ENCODE data around the gene PGF.

PGF gene

DNA sequence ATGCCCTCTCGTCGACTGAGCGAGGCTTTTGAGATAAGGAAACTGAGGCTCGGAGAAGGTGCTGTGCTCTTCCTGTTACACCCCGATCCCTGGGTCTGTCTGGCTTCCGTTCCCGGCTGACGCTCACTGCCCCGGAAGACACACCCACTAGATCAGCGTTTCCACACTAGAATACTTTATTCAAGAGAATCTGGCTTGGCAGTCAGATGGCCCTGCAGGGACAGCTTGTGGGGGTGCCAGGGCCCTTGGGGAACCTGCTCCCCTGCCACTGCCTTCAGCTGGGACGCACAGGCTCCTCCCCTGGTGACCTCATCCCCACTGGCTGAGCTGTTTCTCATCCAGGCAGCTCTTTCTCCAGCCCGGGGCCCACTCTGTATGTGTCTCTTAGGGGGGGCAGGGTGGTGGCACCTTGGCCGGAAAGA, 13.7 kb downstream of the PGF start:
- TF ChIP-seq, protein P1, sequence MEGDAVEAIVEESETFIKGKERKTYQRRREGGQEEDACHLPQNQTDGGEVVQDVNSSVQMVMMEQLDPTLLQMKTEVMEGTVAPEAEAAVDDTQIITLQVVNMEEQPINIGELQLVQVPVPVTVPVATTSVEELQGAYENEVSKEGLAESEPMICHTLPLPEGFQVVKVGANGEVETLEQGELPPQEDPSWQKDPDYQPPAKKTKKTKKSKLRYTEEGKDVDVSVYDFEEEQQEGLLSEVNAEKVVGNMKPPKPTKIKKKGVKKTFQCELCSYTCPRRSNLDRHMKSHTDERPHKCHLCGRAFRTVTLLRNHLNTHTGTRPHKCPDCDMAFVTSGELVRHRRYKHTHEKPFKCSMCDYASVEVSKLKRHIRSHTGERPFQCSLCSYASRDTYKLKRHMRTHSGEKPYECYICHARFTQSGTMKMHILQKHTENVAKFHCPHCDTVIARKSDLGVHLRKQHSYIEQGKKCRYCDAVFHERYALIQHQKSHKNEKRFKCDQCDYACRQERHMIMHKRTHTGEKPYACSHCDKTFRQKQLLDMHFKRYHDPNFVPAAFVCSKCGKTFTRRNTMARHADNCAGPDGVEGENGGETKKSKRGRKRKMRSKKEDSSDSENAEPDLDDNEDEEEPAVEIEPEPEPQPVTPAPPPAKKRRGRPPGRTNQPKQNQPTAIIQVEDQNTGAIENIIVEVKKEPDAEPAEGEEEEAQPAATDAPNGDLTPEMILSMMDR (IDR thresholded peaks at IDR 0.05; ENCODE audit: control insufficient read depth, extremely low read depth, insufficient read depth): no peak
- no peak overlapping the region for H3K4me3 ChIP-seq (ENCODE audit: low read depth, low read length)
- DNase-seq (ENCODE audit: low read depth): no peak

DNA sequence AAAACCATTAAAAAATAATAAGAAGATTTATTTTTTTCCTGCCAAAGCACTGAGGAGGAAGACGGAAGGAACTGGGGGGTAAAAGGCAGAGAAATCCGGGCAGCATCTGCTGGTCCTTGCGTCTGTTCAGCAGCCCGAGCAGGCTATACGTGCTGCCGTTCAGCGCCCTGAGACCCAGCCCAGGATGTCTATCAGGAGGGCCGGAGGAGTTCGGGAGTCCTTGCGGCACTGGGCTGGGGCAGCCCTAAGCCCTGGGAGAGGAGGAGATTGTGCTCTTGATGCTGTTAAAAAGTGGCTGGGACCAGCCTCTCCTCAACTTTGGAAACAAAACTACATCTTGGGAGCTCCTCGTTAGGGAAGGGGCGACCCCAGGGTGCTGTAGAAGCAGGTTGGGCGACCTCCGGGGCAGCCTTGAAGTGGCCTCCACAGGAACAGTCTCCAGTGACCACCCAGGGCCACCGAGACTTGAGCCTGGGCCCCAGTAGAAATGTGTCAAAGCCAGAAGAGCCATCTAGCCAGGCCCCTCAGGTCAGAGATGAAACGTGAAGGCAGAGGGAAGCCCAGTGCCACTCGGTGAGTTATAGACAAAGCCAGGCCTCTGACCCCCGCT, 14.3 kb downstream of the PGF start:
- DNase-seq (ENCODE audit: low read depth): no peak
- H3K4me3 ChIP-seq (ENCODE audit: low read depth, low read length): no peak overlapping the region
- TF ChIP-seq, protein P1 (IDR thresholded peaks at IDR 0.05; ENCODE audit: control insufficient read depth, extremely low read depth, insufficient read depth): no peak

DNA sequence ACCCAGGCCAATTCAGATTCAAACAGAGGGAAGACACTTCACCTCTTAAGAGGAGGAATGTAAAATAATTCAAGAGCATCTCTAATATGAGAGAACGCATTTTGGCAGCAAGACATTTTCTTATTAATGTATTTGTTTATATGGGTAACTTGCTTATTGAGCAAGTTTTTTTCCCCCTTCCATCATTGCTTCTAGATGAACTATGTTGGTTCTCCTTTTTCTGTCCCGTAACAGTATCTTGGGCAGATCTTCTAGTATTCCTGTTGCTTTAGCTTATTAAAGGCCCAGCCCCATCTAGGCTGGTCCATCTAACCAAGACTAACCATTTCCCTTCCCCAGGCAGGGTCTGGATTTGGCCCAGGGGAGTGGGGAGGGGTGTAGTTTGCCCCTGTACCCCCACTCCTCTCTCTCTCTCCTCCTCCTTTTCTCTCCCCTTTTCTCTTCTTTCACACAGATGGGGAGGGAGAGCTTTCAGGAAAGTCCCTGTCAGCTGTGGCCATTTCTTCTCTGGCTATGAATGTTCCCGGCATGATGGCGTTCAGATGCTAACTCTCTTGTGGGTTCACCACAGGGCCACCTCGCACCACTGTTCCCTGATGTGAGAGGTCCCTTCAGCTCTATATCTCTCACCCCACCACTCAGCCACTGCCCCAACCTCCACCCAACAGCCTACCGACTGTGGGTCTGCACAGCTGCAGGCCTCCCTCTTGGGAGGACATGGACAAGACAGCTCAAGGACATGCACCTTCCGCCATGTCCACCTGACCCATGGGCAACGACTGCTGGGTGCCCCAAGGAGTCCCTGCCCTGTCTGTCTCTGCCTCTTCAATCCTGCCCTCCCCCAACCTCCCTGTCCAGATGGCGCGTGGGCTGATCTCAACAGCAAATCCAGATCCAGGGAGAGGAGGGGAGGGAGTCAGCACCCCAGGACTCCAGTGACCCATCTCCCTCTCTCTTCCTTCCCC, 16.6 kb downstream of the PGF start:
- TF ChIP-seq, protein P1 (IDR thresholded peaks at IDR 0.05; ENCODE audit: control insufficient read depth, extremely low read depth, insufficient read depth): no peak

DNA sequence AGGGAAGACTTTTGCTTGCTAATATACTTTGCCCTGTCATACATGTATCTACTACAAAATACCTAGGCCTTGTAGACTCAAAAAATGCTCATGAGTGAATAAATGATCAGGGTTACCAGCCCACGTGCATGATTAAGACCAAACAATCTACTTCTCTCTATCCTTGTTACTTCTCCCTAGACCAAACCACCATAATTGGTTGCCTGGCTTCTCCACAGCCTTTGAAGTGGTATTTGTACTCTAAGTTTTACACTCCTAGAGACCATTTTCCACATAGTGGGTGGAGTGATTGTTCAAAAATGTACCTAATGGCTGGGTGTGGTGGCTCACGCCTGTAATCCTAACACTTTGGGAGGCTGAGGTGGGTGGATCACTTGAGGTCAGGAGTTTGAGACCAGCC, 18.2 kb downstream of the PGF start:
- H3K4me3 ChIP-seq (ENCODE audit: low read depth, low read length): no peak overlapping the region
- DNase-seq (ENCODE audit: low read depth): no peak
- TF ChIP-seq, protein P1 (IDR thresholded peaks at IDR 0.05; ENCODE audit: control insufficient read depth, extremely low read depth, insufficient read depth): no peak

More for the DNA sequence above, 16.6 kb downstream of the PGF start:
- H3K4me3 ChIP-seq (ENCODE audit: low read depth, low read length): no peak overlapping the region
- DNase-seq (ENCODE audit: low read depth): no peak

DNA sequence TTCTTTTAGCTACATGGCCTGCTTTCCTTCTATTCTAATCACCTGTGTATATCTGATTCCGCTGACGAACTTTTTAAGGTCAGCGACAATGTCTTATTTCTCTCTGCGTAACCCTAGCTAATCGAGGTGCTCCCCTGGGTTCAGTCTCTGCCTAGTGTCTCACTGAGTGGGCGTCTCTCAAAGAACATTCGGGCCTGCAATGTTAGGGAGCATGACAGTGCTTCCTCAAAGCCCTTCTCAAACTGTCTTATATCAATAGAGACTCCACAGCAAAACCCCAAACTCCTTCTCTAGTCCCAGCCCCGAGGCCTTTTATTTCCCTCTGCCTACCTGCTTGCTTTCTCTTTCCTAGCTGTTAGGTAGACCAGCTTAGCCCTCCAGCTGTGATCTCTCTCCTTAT, 18.7 kb downstream of the PGF start:
- no peak overlapping the region for H3K4me3 ChIP-seq (ENCODE audit: low read depth, low read length)
- TF ChIP-seq, protein P1 (IDR thresholded peaks at IDR 0.05; ENCODE audit: control insufficient read depth, extremely low read depth, insufficient read depth): no peak
- DNase-seq (ENCODE audit: low read depth): no peak

DNA sequence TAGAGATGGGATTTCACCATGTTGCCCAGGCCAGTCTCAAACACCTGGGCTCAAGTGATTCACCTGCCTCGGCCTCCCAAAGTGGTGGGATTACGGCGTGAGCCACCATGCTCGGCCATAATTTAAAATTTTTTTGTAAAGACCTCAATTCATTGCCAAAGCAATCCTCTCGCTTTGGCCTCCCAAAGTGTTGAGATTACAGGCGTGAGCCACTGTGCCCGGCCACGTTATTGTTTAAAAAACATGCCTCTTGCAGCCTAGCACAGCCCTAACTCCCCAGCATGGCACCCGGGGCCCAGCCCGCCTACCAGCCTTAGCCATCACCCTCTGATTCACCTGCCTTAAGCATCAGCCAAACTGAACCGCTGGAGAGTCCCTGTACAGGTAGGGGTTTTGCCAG, 19.2 kb downstream of the PGF start:
- DNase-seq (ENCODE audit: low read depth): no peak
- H3K4me3 ChIP-seq (ENCODE audit: low read depth, low read length): no peak overlapping the region
- TF ChIP-seq, protein P1 (IDR thresholded peaks at IDR 0.05; ENCODE audit: control insufficient read depth, extremely low read depth, insufficient read depth): no peak
